Measurements from ENCODE around the gene ATP10B.

ATP10B gene

DNA sequence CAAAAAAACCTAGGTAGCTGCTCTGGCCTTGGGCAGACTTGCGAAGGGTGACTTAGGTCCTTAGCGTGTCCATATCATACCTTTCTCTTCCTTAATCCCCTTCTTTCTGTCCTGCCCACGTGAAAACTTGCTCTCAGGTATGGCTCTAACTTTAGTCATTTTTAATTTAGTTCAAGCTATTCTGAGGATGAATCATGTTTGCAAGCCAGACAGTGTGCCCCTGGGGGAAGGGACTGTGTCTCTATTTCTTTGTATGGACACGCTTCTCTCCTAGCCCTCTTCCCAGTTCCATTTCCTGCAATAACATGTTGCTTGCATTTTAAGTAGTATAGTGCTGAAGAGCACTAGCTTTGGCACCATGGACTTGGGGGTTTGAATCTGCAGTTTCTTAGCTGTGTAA, 309.7 kb downstream of the ATP10B start:
- TF ChIP-seq, protein P1, sequence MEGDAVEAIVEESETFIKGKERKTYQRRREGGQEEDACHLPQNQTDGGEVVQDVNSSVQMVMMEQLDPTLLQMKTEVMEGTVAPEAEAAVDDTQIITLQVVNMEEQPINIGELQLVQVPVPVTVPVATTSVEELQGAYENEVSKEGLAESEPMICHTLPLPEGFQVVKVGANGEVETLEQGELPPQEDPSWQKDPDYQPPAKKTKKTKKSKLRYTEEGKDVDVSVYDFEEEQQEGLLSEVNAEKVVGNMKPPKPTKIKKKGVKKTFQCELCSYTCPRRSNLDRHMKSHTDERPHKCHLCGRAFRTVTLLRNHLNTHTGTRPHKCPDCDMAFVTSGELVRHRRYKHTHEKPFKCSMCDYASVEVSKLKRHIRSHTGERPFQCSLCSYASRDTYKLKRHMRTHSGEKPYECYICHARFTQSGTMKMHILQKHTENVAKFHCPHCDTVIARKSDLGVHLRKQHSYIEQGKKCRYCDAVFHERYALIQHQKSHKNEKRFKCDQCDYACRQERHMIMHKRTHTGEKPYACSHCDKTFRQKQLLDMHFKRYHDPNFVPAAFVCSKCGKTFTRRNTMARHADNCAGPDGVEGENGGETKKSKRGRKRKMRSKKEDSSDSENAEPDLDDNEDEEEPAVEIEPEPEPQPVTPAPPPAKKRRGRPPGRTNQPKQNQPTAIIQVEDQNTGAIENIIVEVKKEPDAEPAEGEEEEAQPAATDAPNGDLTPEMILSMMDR (IDR thresholded peaks at IDR 0.05; ENCODE audit: insufficient read depth, low read depth, low read length, missing control alignments), result no peak
- H3K4me3 ChIP-seq (ENCODE audit: low read length), result no peak overlapping the region
- peak; percentile 93 for DNase-seq (ENCODE audit: low read depth)

DNA sequence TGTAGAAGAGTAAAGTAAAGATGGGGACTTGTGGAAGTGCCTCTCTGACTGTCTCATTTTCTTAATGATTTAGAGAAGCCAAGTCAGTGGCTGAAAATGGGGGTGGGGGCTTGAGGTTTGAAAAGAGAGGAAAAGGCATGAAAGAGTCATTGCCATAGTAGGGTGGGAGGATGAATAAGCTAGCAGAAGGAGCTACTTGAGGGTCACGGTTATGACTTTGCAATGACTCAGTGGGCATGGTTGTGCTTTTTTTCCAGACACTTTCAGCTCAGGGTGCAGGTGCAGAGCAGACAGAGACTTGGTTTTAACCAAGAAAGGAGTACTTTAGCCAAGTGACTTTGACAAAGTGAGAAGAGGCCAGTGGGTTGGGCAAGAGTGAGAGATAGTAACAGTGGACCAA, 312.6 kb downstream of the ATP10B start:
- no peak overlapping the region for H3K4me3 ChIP-seq (ENCODE audit: low read length)
- peak; percentile 67 for DNase-seq (ENCODE audit: low read depth)
- TF ChIP-seq, protein P1 (IDR thresholded peaks at IDR 0.05; ENCODE audit: insufficient read depth, low read depth, low read length, missing control alignments), result no peak

DNA sequence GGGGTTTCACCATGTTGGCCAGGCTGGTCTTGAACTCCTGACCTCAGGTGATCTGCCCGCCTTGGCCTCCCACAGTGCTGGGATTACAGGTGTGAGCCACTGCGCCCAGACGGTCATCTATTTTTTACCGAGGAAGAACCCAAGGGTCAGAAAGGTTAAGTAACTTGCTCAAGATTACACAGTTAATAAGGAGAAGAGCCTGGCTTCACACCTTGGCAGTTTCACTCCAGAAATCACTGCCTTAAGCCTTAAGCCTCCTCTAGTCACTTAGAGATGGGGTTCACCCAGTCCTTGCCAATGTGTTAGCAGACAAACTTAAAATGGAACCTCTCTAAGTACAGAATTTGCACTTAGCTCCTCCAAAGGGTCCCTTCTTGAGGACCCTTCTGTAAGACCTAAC, 314.1 kb downstream of the ATP10B start:
- no peak for DNase-seq (ENCODE audit: low read depth)
- TF ChIP-seq, protein P1 (IDR thresholded peaks at IDR 0.05; ENCODE audit: insufficient read depth, low read depth, low read length, missing control alignments), result no peak
- no peak overlapping the region for H3K4me3 ChIP-seq (ENCODE audit: low read length)

DNA sequence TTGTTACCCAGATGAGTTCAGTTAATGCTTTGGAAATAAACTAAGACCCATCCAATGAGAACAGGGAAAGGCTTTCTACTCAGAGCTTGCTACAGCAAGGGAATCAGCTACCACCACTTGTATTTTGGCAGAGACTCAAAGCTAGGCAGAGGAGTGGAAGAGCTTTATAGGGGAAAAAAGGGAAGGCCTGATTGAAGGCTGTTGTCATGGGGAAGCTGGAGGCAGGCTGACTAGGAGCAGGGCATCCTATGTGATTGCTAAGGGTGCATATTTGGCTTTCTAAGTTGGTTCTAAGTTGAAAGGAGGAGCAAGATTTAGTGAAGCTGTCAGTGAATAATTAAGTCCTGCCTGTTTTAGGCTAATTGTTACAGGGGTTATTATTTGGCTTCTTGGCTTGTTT, 314.9 kb downstream of the ATP10B start:
- no peak overlapping the region for H3K4me3 ChIP-seq (ENCODE audit: low read length)
- DNase-seq (ENCODE audit: low read depth), result no peak
- TF ChIP-seq, protein P1 (IDR thresholded peaks at IDR 0.05; ENCODE audit: insufficient read depth, low read depth, low read length, missing control alignments), result no peak

DNA sequence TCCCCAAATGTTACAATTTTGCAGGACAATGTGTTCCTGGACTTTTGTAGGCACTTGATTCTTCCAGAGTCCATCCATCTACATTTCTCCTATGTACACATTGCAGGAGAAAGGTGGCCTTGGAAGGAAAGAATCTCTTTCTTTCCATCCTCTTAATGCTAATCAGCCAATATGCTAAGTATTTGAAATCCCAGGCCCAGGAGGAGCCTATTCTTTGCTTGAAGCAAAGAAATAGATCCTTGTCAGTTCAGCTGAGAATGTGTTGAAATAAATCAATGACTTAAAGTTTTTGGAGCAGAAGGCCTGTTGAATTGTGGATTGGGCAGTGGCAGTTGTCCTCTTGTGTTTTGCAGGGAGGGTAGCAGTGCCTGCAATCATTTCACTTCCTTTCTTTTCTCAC, 317.1 kb downstream of the ATP10B start:
- TF ChIP-seq, protein P1 (IDR thresholded peaks at IDR 0.05; ENCODE audit: insufficient read depth, low read depth, low read length, missing control alignments), result no peak
- H3K4me3 ChIP-seq (ENCODE audit: low read length), result no peak overlapping the region
- DNase-seq (ENCODE audit: low read depth), result no peak

DNA sequence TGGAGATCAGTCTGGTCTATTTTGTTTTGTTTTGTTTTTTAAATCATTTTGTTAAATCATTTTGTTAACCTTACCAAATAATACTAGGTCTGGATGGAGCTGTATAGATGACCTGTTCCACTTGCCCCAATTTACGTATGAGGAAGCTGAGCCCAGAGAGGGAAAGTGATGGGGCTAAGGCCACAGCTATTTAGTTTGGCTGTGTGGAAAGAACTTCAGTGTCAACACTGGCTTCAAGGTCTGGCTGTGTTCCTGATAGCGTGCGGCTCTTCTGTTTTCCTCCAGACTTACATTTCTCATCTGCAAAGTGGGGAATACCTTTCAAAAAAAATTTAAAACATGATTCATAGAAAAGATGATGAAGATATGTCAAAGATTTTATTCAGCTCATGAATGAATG, 317.9 kb downstream of the ATP10B start:
- DNase-seq (ENCODE audit: low read depth), result no peak
- H3K4me3 ChIP-seq (ENCODE audit: low read length), result no peak overlapping the region
- TF ChIP-seq, protein P1 (IDR thresholded peaks at IDR 0.05; ENCODE audit: insufficient read depth, low read depth, low read length, missing control alignments), result no peak

DNA sequence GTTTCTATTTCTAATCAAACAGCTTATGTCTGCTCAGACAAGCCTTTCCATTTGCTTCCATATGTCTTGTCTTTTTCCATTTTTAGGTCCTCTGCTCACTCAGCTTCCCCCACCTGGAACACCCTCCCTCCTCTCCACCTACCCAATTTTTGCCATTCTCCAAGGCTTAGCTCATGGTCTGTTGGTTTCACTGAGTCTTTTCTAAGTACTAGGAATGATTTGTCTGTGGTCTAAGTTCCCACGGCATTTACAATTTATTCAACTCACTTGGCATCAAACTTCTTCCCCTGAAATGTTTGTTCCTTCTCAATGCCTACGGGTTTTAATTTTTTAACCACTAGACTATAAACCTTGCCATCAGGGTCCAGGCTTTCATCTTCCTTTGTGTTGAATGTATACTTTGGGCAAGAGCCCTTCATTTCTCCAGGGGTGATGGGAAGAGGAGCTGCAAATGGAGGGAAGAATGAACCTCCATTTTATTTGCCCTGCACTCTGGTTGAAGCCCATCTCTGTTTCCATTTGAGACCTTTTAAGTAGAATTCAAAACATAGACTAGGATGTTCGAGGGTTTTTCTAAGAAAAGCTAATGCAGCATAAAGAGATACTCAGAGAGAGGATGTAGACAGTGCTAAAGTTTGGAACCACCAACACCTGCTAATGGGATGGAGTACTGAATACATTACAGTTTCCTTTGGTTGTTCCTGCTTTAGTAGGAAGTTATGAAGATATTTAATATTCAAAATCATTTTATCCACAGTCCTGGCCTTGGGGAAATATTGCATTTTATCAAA, 326.3 kb downstream of the ATP10B start:
- TF ChIP-seq, protein P1 (IDR thresholded peaks at IDR 0.05; ENCODE audit: insufficient read depth, low read depth, low read length, missing control alignments), result no peak

More for the DNA sequence above, 326.3 kb downstream of the ATP10B start:
- no peak overlapping the region for H3K4me3 ChIP-seq (ENCODE audit: low read length)
- no peak for DNase-seq (ENCODE audit: low read depth)

Data from epithelial cell of esophagus (primary cell).